Keratinocyte (primary cell): Measurements from ENCODE around the gene SH3BGRL. TPM values are rescaled to one million over a fixed set of nuclear protein-coding genes. Genes with fewer than 3 reads are reported as not detected.

Experiments used
- DNase-seq: peaks from one replicate; pipeline ENCODE4 v3.0.0-alpha.2; 2011; ENCODE audit warnings: low read depth, missing footprints, low spot score
- FAIRE-seq: peaks from 2 replicates; lab custom pipeline; 2011; peaks lifted over from hg19 to GRCh38; lab: Jason Lieb, UNC
- H2AFZ ChIP-seq: 2 replicates; pipeline ENCODE4 v1.6.0; 2012; ENCODE audit warnings: low read length, control low read depth, inconsistent platforms; ENCODE audit not compliant: control insufficient read depth
- H3K27ac ChIP-seq: 2 replicates; pipeline ENCODE4 v1.5.1; 2011; ENCODE audit warnings: low read length; ENCODE audit not compliant: control insufficient read depth, insufficient read depth
- H3K27me3 ChIP-seq: 3 replicates; pipeline ENCODE4 v1.6.0; 2011; ENCODE audit warnings: low read length; ENCODE audit not compliant: control insufficient read depth, insufficient read depth; ENCODE audit errors: extremely low read depth
- H3K36me3 ChIP-seq, 2 experiments: 2 replicates in 1 of 2; 3 replicates in 1 of 2; pipeline ENCODE4 v1.5.1; 2011; ENCODE audit warnings: low read length in 2 of 2, mild to moderate bottlenecking in 1 of 2; ENCODE audit not compliant: control insufficient read depth in 2 of 2, insufficient read depth in 2 of 2; ENCODE audit errors: extremely low read depth in 1 of 2
- H3K4me1 ChIP-seq: 3 replicates; pipeline ENCODE4 v1.5.1; 2011; ENCODE audit warnings: low read length; ENCODE audit not compliant: control insufficient read depth, insufficient read depth; ENCODE audit errors: extremely low read depth
- H3K4me2 ChIP-seq: 3 replicates; pipeline ENCODE4 v1.6.0; 2011; ENCODE audit warnings: low read depth, low read length; ENCODE audit not compliant: control insufficient read depth, insufficient read depth; ENCODE audit errors: extremely low read depth
- H3K4me3 ChIP-seq, 3 experiments: fragments of 200-600 bp in 1 of 3; sonication (generic) in 1 of 3; 2 replicates in 2 of 3; 3 replicates in 1 of 3; pipeline ENCODE4 v1.5.1; 2011 to 2016; ENCODE audit warnings: low read length in 3 of 3, mild to moderate bottlenecking in 3 of 3, control low read depth in 2 of 3, inconsistent platforms in 1 of 3, low read depth in 1 of 3, mixed read lengths in 1 of 3, mixed run types in 1 of 3, moderate library complexity in 1 of 3; ENCODE audit not compliant: control insufficient read depth in 2 of 3, insufficient read depth in 2 of 3; ENCODE audit errors: extremely low read depth in 1 of 3
- H3K79me2 ChIP-seq: 2 replicates; pipeline ENCODE4 v1.6.0; 2012; ENCODE audit warnings: low read length; ENCODE audit not compliant: control insufficient read depth, insufficient read depth
- H3K9ac ChIP-seq: 3 replicates; pipeline ENCODE4 v1.6.0; 2011; ENCODE audit warnings: low read length; ENCODE audit not compliant: control insufficient read depth, insufficient read depth; ENCODE audit errors: extremely low read depth
- H3K9me1 ChIP-seq: 3 replicates; pipeline ENCODE4 v1.6.0; 2011; ENCODE audit warnings: low read length; ENCODE audit not compliant: control insufficient read depth, insufficient read depth; ENCODE audit errors: extremely low read depth
- H3K9me3 ChIP-seq: 2 replicates; pipeline ENCODE4 v1.5.1; 2012; ENCODE audit warnings: low read depth, low read length; ENCODE audit not compliant: control insufficient read depth
- H4K20me1 ChIP-seq: 3 replicates; pipeline ENCODE4 v1.6.0; 2011; ENCODE audit warnings: low read length; ENCODE audit not compliant: control insufficient read depth, insufficient read depth; ENCODE audit errors: extremely low read depth
- CTCF ChIP-seq, 3 experiments: IDR thresholded peaks in 1 of 3; conservative IDR thresholded peaks in 1 of 3; optimal IDR thresholded peaks in 1 of 3; 2 replicates in 2 of 3; 3 replicates in 1 of 3; pipeline versions ENCODE3 to v1.5.1; 2011; ENCODE audit warnings: low read length in 3 of 3, mild to moderate bottlenecking in 3 of 3, moderate library complexity in 2 of 3, control low read depth in 1 of 3, inconsistent platforms in 1 of 3; ENCODE audit not compliant: insufficient read depth in 2 of 3; ENCODE audit errors: extremely low read depth in 1 of 3
- EZH2 ChIP-seq: IDR thresholded peaks from one replicate; pipeline ENCODE4 v1.6.1; 2012; ENCODE audit warnings: inconsistent platforms, mild to moderate bottlenecking, low read length, moderate library complexity
- dilution Hi-C: fragments of 300-500 bp; cut with MboI; formaldehyde crosslinking; loops from one replicate; pipeline ENCODE4 v1.7.0; 2020; ENCODE audit warnings: low sequenced_read_pairs; ENCODE audit not compliant: extremely low pct_ligation_motif_present
- polyA plus RNA-seq, 5 experiments: library from polyadenylated mRNA; depleted of rRNA in 3 of 5; stranded (reverse) in 3 of 5; stranded (forward) in 1 of 5; unstranded in 1 of 5; fragments of >200 nt; gene quantifications; 1 replicate in 1 of 5; 2 replicates in 3 of 5; 3 replicates in 1 of 5; pipeline versions ENCODE4 v1.2.1 to v1.2.3, GENCODE V29; 2011 to 2012; ENCODE audit warnings: missing spikeins in 2 of 5, low read depth in 1 of 5, low replicate concordance in 1 of 5

The SH3BGRL gene
- polyA plus RNA-seq, 1 donor (not counting 4 experiments of a cell fraction or from before 2014, with no cell fraction given), result 82.4 TPM

GRCh38 chrX:81229901-81230300, 28.0 kb downstream of the SH3BGRL start:
- no peak for DNase-seq
- Histone ChIP-seq H2AFZ (no peak overlapping the region), H3K79me2 (no peaks in the 10 kb centered on the region), H3K4me1 (no peaks in the 10 kb centered on the region), H3K4me2 (no peak overlapping the region), H3K27me3 (no peaks in the 10 kb centered on the region), H3K9me3 (no peaks in the 10 kb centered on the region), H3K9ac (no peak overlapping the region), H4K20me1 (no peaks in the 10 kb centered on the region), H3K9me1 (no peaks in the 10 kb centered on the region), H3K4me3 (no peak overlapping the region), H3K27ac (no peak overlapping the region), H3K36me3 (no peaks in the 10 kb centered on the region)
- FAIRE-seq, result no peak
- dilution Hi-C loops, result no loop called here
- no peak for TF ChIP-seq CTCF (optimal IDR thresholded peaks at IDR 0.05 in 1 of 3, IDR thresholded peaks at IDR 0.05 in 1 of 3, conservative IDR thresholded peaks at IDR 0.05 in 1 of 3; ENCODE audit: extremely low read depth in 1 of 3, insufficient read depth in 2 of 3, low read length in 3 of 3)
- TF ChIP-seq EZH2, result no peak

- no peaks in the 10 kb centered on the region for H3K36me3 ChIP-seq
- no peaks in the 10 kb centered on the region for H3K4me1 ChIP-seq
- DNase-seq, result no peak
- no peak overlapping the region for H3K27ac ChIP-seq
- TF ChIP-seq CTCF (optimal IDR thresholded peaks at IDR 0.05 in 1 of 3, IDR thresholded peaks at IDR 0.05 in 1 of 3, conservative IDR thresholded peaks at IDR 0.05 in 1 of 3; ENCODE audit: extremely low read depth in 1 of 3, insufficient read depth in 2 of 3, low read length in 3 of 3) (no peak), EZH2 (no peak)
- H4K20me1 ChIP-seq, result no peaks in the 10 kb centered on the region
- H2AFZ ChIP-seq, result no peak overlapping the region
- dilution Hi-C loops, result no loop called here
- no peaks in the 10 kb centered on the region for H3K9me3 ChIP-seq
- H3K79me2 ChIP-seq, result no peaks in the 10 kb centered on the region
- no peak overlapping the region for H3K4me2 ChIP-seq
- no peak overlapping the region for H3K4me3 ChIP-seq
- no peaks in the 10 kb centered on the region for H3K27me3 ChIP-seq
- H3K9ac ChIP-seq, result no peak overlapping the region
- FAIRE-seq, result no peak
- no peaks in the 10 kb centered on the region for H3K9me1 ChIP-seq
These were observed 29.6 kb downstream of the SH3BGRL start for GRCh38 chrX:81231476-81231875.
